Measurements from ENCODE around the gene SMIM43. TPM values are rescaled to one million over a fixed set of nuclear protein-coding genes. Genes with fewer than 3 reads are reported as not detected.

SMIM43 gene
- total and polyA plus RNA-seq, 2 of the 8 experiments (the other 6 are each of a cell fraction or from before 2014, with no cell fraction given) = 0.50 to 0.94 TPM

GRCh38 chr4:121811122-121811521, 46.2 kb upstream of the SMIM43 start:
- Histone ChIP-seq H2BK20ac (ENCODE audit: low read length) (no peak overlapping the region), H2AFZ (ENCODE audit: low read length) (no peak overlapping the region), H2AK5ac (ENCODE audit: low read depth, low read length) (no peak overlapping the region), H3K56ac (replicated peaks; ENCODE audit: insufficient read length, low read depth, low read length) (no peak overlapping the region), H2BK12ac (ENCODE audit: low read depth, low read length) (no peak overlapping the region), H4K20me1 (replicated peaks in 1 of 2; ENCODE audit: control insufficient read depth in 1 of 2, insufficient read depth in 2 of 2, low read length in 2 of 2) (peaks cover 0 to 2% of the 10 kb centered on the region in 2 experiments), H3K23ac (ENCODE audit: insufficient read length) (no peak overlapping the region), H3K27ac (ENCODE audit: low read depth, low read length) (no peak overlapping the region), H4K91ac (replicated peaks; ENCODE audit: insufficient read length, low read length) (no peak overlapping the region), H2BK120ac (replicated peaks; ENCODE audit: low read depth, low read length) (no peak overlapping the region), H3K9ac (replicated peaks in 1 of 4; ENCODE audit: extremely low read depth in 1 of 4, low read depth in 3 of 4, low read length in 3 of 4) (no peak overlapping the region), H3K4me1 (replicated peaks in 1 of 4; ENCODE audit: control insufficient read depth in 3 of 4, insufficient read depth in 4 of 4, low read length in 3 of 4) (no peaks in the 10 kb centered on the region), H3K4me2 (ENCODE audit: insufficient read depth in 1 of 2, low read depth in 2 of 2, low read length in 2 of 2) (no peak overlapping the region), H3K36me3 (ENCODE audit: control insufficient read depth in 2 of 4, insufficient read depth in 4 of 4, low read length in 3 of 4) (peaks cover 7 to 90% (median 55%) of the 10 kb centered on the region in 4 experiments), H4K8ac (ENCODE audit: extremely low read depth, insufficient read depth, low read length) (no peak overlapping the region), H3K27me3 (replicated peaks in 1 of 4; ENCODE audit: control insufficient read depth in 3 of 4, extremely low read depth in 1 of 4, insufficient read depth in 3 of 4, low read length in 3 of 4) (no peaks in the 10 kb centered on the region), H3K14ac (ENCODE audit: insufficient read length) (no peak overlapping the region), H2BK15ac (ENCODE audit: low read length) (no peak overlapping the region), H3K9me3 (ENCODE audit: insufficient read depth in 2 of 2, low read depth in 1 of 2, low read length in 1 of 2) (no peaks in the 10 kb centered on the region), H3K79me2 (ENCODE audit: control insufficient read depth in 1 of 2, insufficient read depth in 2 of 2, low read length in 2 of 2) (no peaks in the 10 kb centered on the region), H3K18ac (ENCODE audit: extremely low read depth, low read length) (no peak overlapping the region), H3K23me2 (ENCODE audit: low read depth, low read length) (no peaks in the 10 kb centered on the region), H3K79me1 (ENCODE audit: low read depth, low read length) (no peaks in the 10 kb centered on the region), H3K4me3 (ENCODE audit: extremely low read depth in 1 of 4, insufficient read depth in 2 of 4, low read depth in 3 of 4, low read length in 4 of 4) (no peak overlapping the region), H4K5ac (ENCODE audit: insufficient read length, low read depth, low read length) (no peak overlapping the region), H2BK5ac (ENCODE audit: low read depth, low read length) (no peak overlapping the region), H3K4ac (replicated peaks; ENCODE audit: insufficient read length, low read depth, low read length) (no peak overlapping the region)
- no peak for FAIRE-seq
- ChIA-PET POLR2A (ENCODE audit: partially characterized antibody) (interaction anchor here (0.8 to 2.7 kb wide), 6 partner anchors 9 to 45 kb away, joined by 3 to 18 read pairs (median 6); partner anchors contain the start of genes CCNA2 and EXOSC9), CTCF (ENCODE audit: partially characterized antibody) (interaction anchor here (1.0 to 1.8 kb wide), 2 partner anchors 10 to 15 kb away, joined by 3 to 7 read pairs; no protein-coding TSS in a partner anchor)
- no peak for DNase-seq (ENCODE audit: low read depth in 1 of 2, low spot score in 2 of 2)
- TF ChIP-seq SP1 (IDR thresholded peaks at IDR 0.05; ENCODE audit: low read depth, low read length) = no peak
- no peak for TF ChIP-seq RFX5 (IDR thresholded peaks at IDR 0.05; ENCODE audit: borderline replicate concordance, low read depth, low read length)
- TF ChIP-seq CHD1 (IDR thresholded peaks at IDR 0.05; ENCODE audit: low read depth, low read length) = no peak
- no peak for TF ChIP-seq ATF2 (IDR thresholded peaks at IDR 0.05; ENCODE audit: low read length)
- TF ChIP-seq CHD2 (IDR thresholded peaks at IDR 0.05; ENCODE audit: low read length) = no peak
- TF ChIP-seq SUZ12 (IDR thresholded peaks at IDR 0.05; ENCODE audit: low read length) = no peak
- TF ChIP-seq RNF2 (IDR thresholded peaks at IDR 0.05; ENCODE audit: borderline replicate concordance, low read depth, low read length, missing control alignments, poor library complexity, severe bottlenecking) = no peak
- no peak for TF ChIP-seq CBX8 (IDR thresholded peaks at IDR 0.05; ENCODE audit: borderline replicate concordance, low read depth, low read length)
- TF ChIP-seq RAD21 (IDR thresholded peaks at IDR 0.05 in 1 of 2, conservative IDR thresholded peaks at IDR 0.05 in 1 of 2; ENCODE audit: low read depth in 2 of 2, low read length in 2 of 2) = no peak
- no peak for TF ChIP-seq MAX (IDR thresholded peaks at IDR 0.05)
- TF ChIP-seq TCF12 (IDR thresholded peaks at IDR 0.05; ENCODE audit: low read depth, low read length) = no peak
- no peak for TF ChIP-seq RBBP5 (IDR thresholded peaks at IDR 0.05; ENCODE audit: borderline replicate concordance, low read depth, low read length)
- no peak for TF ChIP-seq TBP (IDR thresholded peaks at IDR 0.05; ENCODE audit: low read depth, low read length)

Measured in H1 (cell line).